Suprapubic skin (tissue), 4 donors: ENCODE data around the gene DAAM2.

Source experiments
- CTCF ChIP-seq, 2 donors: fragments of 200-600 bp in 1 of 2; fragments of 450-650 bp in 1 of 2; sonication (generic) in 1 of 2; IDR thresholded peaks; one replicate each; pipeline ENCODE4 v1.5.1; 2016 to 2019; ENCODE audit warnings: antibody characterized with exemption in 2 of 2, mild to moderate bottlenecking in 1 of 2, moderate library complexity in 1 of 2
- EP300 ChIP-seq: sonication (generic); formaldehyde crosslinking; IDR thresholded peaks from one replicate; pipeline ENCODE4 v1.6.1; 2017; ENCODE audit warnings: antibody characterized with exemption
- POLR2A ChIP-seq, 2 donors: fragments of 450-650 bp; IDR thresholded peaks; one replicate each; pipeline ENCODE4 v1.6.1; 2017; ENCODE audit warnings: antibody characterized with exemption in 2 of 2, mild to moderate bottlenecking in 2 of 2, moderate library complexity in 2 of 2
- POLR2AphosphoS5 ChIP-seq, 3 donors: sonication (generic); formaldehyde crosslinking; IDR thresholded peaks; one replicate each; pipeline ENCODE4 v1.6.1; 2017; ENCODE audit warnings: antibody characterized with exemption in 3 of 3

DNA sequence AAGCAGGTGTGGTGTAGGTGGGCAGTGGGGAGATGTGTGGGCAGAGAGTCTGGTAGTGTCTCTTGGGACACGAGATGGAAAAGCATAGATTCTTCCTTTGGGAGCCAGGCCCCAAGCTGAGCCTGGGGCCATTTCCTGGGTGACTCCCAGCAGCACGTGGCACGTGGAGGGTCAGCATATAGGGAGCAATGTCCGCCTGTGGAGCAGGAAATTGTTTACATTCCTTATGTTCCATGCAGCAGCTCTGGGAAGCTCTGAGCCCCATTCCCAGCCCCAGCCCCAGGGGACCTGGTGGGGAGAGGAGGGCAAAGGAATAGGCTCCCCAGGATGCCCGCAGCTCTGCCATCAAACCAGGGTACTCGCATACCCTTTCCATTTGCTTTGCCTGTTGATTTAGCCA is 57.6 kb downstream of the DAAM2 start:
- no peak for TF ChIP-seq CTCF (IDR thresholded peaks at IDR 0.05)
- no peak for TF ChIP-seq POLR2AphosphoS5 (IDR thresholded peaks at IDR 0.05)
- TF ChIP-seq POLR2A (IDR thresholded peaks at IDR 0.05): no peak
- TF ChIP-seq EP300: no peak
